ELR (cell line): Measurements from ENCODE around the gene TCEAL8.

Source experiments
- DNase-seq: peaks from one replicate; pipeline ENCODE4 v3.0.0-alpha.2; 2015; ENCODE audit warnings: low read depth

Gene TCEAL8

DNA sequence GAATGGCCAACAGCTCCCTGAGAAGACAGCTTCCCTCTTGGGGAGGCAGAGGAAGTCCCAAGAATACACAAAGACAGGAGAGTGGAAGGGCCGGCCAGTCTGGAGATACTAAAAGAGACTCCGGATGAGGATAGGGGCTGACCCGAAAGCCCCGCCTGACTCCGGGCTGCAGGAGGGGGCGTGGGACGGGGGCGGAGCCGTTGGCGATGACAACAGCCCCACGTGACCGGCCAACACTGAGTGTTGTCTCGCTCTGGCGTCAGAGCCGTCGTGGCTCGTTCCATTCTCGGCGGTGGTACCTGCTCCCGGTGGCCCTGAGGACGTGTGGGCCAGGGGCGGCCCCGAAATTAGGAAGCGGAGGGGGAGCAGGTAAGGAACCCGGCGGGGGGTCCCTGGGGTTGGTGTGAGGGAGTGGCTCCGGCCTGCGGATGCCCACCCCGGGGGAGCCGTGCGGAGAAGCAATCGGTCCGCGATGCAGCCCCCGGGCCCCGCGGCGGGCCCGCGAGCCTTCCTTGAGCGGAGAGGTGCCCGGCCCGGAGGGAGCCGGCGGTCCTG is 40.0 kb downstream of the TCEAL8 start, which contains the start of gene BEX4:
BEX4 (plus strand) TSS at position 239 of the 555 bp plus-strand sequence. CDS start 1,046 bp downstream, outside the sequence.
- DNase-seq: peak; percentile 81

DNA sequence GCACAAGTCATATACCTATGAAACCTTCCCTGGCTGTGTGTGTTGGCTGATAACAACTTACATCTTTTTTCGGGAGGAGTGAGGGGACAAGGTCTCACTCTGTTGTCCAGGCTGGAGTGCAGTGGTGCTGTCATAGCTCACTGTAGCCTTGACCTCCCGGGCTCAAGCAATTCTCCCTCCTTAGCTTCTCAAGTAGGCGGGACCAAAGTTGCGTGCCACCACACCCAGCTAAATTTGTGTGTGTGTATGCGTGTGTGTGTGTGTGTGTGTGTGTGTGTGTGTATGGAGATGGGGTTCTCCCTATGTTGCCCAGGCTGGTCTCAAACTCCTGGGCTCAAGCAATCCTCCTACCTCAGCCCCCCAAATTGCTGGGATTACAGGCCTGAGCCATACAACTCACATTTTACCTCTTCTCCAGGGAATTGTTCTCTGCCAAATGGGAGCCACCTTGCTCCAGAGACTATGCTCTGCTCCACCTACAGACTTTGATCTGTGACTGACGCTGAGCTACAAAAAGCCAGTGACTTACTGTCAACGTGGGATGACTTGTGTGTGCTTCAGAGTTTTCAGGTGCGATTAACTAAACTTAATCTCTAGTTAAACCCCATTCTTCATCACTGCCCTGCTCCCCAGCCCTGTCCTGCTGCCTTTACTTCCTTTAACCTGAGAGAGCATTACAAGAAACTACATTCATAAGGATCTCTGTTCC is 42.1 kb downstream of the TCEAL8 start:
- no peak for DNase-seq

DNA sequence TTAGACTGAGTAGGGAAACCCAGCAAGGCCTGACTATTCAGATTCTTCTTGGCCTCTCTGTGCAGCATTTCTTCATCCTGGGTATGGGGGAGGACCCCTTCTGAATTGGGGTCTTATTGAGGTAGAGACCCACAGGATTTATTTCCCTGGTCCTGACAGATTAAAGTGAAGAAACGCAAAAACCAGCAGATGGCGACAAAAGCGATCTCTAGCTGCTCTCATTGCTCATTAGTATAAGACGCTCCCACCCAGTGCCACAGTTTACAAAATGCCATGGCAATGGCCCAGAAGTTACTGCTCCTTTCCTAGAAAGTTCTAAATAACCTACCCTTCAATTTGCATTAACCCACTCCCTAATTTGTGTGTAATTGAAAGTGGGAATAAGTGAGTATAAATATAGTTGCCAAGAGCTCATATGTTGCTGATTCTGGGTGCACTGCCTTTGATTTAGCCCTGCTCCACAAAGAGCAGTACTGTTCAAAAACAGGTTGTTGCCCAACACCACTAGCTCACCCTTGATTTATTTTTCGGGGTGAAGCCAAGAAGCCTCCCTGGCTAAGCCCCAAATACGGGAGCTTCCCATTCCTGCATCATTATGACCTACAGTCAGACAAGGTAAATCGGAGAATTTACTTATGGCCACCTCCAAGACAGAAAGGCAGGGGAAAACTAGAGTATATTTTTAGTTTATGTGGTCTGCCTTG is 43.8 kb downstream of the TCEAL8 start:
- DNase-seq: peak; percentile 62

DNA sequence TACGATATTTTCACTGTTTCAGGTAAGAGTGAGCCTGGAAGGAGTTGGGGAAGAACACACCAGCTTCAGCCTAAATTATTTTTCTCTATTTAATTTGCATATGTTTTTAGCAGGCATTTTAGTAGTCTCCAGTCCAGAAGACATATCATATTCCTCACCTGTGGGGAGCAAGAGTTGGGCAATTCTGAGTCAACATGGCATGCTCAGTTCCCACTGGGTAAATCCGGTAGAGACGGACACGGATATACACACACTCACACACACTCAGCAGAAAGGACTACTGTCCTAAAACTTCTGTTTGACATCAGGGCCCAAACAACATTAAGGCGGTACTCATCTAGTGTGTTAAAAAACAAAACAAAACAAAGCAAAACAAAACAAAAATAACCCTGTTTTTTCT is 44.9 kb downstream of the TCEAL8 start:
- no peak for DNase-seq
